HG02623 (cell line): Measurements from ENCODE around the gene OR8B3.
"Not testable (repeated sequence)": the region's sequence is repeated elsewhere in the genome, so short reads cannot be mapped to it uniquely, and the experiment has no call there.

Experiments
- ATAC-seq: cut with Tn5 transposase; IDR thresholded peaks from one replicate; pipeline ENCODE4 v1.9.1; 2021; ENCODE audit warnings: moderate library complexity; ENCODE audit not compliant: unreplicated experiment

Gene OR8B3, protein sequence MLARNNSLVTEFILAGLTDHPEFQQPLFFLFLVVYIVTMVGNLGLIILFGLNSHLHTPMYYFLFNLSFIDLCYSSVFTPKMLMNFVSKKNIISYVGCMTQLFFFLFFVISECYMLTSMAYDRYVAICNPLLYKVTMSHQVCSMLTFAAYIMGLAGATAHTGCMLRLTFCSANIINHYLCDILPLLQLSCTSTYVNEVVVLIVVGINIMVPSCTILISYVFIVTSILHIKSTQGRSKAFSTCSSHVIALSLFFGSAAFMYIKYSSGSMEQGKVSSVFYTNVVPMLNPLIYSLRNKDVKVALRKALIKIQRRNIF

DNA sequence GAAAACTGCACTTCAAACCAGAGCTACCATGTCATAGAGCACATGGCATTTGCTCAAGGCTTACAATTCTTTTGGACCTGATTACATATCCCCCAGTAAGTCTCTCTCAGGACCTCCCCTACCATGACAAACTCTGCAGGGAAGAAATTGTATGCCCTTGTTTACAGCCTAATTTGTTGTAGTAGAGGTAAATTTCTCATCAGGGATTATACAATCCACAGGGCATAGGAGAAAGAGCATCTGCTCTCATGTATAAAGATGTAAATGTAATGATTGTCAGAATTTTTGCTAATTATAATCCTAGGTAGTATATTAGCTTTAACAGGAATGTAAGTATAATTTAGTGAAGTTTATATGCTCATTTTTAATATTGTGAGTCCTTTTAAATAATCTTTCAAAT, at the start of gene OR8B3:
TSS of gene OR8B3 (minus strand) at position 101 of the 400 bp plus-strand sequence. CDS start 1,673 bp downstream, outside the sequence.
- ATAC-seq = no peak

DNA sequence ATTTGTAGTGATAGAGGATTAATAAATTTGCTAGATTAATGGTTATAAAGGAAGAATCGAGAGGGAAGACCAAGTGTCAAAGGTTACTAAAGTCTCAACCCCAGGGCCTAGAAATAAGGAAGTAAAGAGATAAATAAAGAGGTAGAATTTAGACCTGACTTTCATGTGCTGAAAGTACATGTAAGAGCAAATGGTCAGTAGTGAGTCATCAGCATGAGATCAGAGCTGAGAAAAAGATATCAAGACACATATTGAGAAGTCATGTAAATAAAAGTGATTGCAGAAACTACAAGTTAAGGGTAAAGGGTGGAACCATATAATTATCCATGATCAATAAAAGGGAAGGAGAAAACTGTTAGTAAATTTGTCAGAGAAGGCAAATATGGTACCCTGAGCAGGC, 48.1 kb upstream of the OR8B3 start:
- no peak for ATAC-seq

DNA sequence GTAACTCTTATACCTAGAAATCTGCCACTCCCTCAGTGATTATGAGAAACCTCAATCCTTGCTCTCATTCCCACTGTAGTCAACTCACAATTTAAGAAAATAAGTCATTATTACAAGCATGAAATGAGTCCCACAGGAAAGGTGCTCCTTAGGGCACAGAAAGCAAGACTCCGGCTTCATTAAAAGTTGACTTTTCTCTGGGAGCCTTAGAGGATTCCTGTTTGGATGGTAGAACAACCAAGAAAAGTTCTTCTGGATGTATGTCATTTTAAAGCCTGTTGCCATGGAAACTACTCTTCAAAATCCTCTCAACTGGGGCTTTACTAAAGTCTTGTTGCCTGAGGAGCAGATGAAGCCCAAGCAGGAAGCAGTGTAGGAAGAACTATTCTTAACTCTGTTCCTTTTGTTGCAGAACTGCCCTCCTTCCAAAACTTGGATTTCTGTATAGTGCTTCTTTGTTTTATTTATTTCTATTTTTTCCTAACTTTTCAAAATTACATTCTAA, 46.9 kb upstream of the OR8B3 start, which contains the start of gene OR8B8:
TSS of gene OR8B8 (minus strand) at position 51 of the 505 bp plus-strand sequence. CDS start 4,611 bp downstream, outside the sequence.
- ATAC-seq = no peak

DNA sequence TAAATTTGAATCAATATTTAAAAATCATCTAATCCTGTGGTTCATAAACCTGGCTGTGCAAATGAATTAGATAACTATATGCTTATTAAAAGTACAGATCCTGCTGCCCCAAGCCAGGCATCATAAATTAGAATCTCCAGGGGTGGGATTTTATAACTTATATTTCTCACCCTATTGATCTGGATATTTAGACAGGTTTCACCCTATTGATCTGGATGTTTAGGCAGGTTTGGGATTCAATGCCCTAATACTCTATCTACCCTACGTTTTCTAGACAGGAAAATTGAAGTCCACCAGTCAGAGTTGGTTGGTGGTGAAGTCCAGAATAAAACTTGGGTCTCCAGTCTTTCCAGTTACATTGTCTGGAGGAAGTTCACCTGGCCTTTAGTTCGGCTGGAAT, 44.0 kb upstream of the OR8B3 start:
- no peak for ATAC-seq

DNA sequence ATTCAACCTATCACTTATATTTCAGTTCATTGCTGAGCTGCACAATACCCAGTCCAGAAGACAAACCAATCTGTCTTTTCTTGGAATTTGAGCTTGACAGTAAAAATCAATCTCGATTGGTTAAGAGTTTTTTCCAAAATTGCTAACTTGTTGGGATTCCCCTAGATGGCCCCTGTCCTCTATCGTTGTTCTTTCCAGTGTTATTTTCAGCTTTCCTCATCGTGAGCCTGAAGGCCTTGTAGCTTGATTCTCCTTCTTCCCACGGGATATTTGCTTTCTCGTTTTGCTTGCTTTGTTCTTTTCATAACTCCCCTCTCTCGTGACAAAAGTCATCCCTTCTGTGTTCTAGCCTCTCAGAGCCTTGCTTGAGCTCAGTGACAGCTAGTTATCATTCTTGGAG, 43.6 kb upstream of the OR8B3 start:
- ATAC-seq = no peak

DNA sequence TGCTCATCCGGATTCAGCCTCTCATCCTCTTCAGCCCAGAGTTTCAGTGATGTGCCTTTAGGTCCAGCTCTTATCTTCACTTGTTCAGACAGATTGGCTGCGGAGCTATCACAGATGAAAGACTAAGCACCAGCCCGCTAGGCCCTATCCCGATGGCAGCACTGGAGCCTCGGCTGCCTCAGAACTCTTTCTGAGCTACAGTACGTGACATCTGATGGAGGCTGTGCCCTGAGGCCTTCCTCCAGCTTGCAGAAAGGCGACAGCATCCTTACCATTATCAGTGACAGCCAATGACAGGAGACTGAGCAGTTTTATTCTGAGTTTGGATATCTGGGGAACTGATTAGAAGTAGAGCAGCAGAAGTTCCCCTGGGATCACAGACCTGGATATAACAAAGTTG, 42.7 kb upstream of the OR8B3 start:
- ATAC-seq = no peak

DNA sequence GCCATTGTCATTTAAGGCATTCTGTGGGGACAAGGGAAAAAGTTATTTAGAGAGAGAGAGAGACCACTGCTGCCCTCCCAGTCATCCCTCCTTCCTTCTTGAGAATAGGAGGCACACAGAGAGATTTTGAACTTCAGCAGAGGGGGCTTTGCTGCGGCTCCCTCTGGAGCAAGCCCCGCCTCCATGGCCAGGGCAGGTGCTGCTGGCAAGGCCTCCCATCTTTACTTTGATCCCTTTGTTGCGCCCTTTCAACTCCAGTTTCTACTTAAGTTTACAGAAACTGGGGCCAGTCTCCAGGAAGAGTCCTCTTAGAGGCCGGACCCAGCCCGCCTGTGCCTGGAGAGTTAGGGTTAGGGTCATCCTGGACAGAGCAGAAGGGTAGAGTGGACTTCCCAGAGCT, 42.3 kb upstream of the OR8B3 start:
- ATAC-seq = no peak

DNA sequence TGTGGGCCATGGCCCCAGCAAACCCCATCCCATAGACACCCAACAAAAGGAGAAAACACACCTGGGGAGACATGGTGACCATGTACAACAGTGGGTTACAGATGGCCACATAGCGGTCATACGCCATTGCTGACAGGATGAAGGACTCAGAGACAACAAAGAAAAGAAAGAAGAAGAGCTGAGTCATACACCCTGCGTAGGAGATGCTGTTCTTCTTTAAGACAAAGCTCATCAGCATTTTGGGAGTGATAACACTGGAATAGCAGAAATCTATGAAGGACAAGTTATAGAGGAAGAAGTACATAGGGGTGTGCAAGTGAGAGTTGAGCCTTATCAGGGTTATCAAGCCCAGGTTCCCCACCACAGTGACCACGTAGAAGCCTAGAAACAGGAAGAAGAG, 41.8 kb upstream of the OR8B3 start:
- no peak for ATAC-seq

DNA sequence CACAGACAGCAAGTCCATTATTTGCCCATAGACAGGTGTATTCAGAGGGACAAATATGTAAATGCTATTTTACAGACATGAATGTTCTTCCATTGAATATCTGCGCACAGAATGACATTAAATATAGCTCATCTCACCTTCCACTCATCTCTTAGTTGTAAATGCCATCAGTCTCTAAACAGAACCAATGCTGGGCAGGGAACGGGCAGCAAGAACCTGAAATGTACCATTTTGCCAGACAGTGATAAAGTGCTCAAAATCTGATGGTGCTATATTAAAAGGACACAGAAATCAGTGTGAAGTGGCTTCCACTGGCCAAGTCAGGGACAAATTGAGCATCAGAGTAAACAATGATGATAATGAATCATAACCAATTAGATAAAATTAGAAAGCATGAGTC, 35.9 kb upstream of the OR8B3 start:
- ATAC-seq = no peak

DNA sequence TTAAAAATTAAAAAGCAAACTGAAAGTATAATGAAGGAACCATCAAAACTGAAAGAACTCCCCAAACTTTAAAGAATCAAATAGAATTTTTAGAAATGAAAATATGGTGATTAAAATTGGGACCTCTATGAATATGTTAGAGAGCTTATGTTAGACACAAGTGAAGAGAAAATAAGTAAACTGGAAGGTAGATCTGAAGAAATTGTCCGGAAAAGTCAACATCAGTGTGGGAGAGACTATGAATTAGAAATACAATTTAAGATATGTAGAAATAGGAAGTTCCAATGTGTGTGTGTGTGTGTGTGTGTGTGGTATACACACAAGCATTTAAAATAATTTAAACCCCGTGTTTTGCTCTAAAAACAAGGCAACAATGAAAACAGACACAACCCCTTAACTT, 30.8 kb upstream of the OR8B3 start:
- no peak for ATAC-seq

DNA sequence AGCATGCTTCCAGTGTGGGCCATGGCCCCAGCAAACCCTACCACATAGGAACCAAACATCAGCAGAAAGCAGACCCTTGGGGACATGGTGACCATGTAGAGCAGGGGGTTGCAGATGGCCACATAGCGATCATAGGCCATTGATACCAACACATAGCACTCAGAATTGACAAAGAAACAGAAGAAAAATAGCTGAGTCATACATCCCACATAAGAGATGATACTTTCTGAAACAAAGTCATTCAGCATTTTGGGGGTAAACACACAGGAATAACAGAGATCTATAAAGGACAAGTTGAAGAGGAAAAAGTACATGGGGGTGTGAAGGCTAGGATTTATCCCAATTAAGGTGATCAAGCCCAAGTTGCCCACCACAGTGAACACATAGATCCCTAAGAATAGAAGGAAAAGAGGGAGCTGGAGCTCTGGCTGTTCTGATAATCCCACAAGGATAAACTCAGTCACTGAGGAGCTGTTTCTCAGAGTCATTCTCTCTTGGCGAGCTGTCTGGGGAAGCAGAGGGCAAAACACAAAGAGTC, 25.6 kb upstream of the OR8B3 start, which contains the start of gene OR8B4:
TSS of gene OR8B4 (minus strand) at position 488 of the 538 bp plus-strand sequence. CDS start at position 488, 0 bp downstream.
- no peak for ATAC-seq

DNA sequence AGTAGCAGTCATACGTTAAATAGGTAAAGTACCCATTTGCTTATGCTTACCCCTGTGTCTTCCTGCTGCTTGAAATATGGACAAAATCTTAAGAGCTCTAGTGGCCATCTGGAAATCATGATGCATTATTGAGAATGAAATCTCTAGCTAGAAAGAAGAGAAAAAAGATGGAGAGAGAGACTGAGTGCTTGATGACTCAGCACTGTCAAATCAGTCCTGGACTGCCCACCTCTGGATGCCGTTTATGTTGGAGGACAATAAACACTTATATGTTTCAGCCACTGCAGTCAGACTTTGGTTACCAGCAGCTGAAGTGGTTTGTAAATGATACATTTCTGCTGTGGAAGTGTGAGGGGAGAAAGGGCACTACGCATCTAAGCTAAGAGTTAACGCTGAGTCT, 22.2 kb upstream of the OR8B3 start:
- ATAC-seq = no peak

DNA sequence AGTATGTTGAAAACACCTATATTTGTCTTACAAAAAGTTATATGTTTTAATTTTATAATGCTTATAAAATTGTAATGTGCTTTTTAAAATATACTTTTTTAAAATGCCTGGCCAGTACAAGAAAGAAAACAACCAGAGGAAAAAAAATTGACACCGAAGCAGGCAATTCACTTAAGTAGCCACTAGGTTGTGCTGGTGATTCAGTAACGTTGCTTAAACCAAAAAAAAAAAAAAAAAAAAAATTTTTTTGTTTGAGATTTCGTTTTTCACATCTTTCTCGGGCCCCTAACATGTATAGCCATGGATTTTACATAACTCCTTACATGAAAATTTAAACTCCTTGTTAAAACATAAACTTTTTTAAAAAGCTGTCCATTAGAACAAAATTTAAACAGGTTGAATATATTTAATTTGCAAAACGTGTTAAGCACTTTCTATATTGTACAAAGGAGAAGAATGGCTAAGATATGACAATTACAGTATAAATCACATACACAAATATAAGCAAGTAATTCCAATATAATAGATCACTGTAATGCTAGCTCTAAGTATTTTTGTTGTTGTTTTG, 16.6 kb upstream of the OR8B3 start:
- no peak for ATAC-seq

DNA sequence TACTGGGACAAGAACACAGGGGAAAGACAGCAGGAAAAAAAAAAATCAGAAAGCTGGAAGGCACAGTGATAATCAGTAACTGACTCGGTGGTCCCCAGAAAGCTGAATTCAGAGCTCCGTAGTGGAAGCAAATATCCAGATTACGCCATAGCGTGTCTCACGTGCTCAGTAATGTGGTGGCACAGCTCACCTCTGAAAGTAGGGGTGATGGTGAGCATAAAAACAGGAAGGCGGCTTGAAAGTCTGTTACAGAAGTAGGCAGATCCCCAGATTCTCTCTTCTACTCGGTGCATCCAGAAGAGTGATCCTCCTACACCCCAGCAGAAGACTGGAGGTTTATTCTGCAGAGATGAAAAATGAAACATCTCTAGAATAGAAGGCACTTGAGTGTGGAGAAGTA, 11.1 kb upstream of the OR8B3 start:
- ATAC-seq = no peak

DNA sequence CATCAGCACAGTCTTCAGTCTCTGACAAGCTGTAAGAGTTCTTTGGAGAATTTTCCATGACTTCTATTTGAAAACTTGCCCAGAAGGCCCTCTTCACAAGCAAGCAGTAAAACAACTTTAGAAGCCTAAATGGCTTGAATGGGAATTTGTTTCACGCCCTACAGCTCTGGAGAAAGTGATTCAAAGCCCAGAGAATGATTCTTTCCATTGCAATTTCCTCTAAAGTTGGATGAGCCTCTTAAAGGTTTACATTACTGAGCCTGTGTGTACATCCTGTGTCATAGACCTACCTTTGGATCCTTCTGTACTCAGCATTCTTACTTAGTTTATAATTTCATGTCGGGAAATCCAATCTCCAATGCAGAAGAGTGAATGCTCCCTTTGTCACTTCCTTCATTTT, 6.8 kb upstream of the OR8B3 start:
- ATAC-seq = no peak

DNA sequence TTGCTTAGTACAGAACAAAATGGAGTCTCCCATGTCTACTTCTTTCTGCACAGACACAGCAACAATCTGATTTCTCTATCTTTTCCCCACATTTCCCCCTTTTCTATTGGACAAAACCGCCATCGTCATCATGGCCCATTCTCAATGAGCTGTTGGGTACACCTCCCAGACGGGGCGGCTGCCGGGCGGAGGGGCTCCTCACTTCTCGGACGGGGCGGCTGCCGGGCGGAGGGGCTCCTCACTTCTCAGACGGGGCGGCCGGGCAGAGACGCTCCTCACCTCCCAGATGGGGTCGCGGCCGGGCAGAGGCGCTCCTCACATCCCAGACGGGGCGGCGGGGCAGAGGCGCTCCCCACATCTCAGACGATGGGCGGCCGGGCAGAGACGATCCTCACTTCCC, 4.4 kb upstream of the OR8B3 start:
- not testable (repeated sequence) for ATAC-seq

DNA sequence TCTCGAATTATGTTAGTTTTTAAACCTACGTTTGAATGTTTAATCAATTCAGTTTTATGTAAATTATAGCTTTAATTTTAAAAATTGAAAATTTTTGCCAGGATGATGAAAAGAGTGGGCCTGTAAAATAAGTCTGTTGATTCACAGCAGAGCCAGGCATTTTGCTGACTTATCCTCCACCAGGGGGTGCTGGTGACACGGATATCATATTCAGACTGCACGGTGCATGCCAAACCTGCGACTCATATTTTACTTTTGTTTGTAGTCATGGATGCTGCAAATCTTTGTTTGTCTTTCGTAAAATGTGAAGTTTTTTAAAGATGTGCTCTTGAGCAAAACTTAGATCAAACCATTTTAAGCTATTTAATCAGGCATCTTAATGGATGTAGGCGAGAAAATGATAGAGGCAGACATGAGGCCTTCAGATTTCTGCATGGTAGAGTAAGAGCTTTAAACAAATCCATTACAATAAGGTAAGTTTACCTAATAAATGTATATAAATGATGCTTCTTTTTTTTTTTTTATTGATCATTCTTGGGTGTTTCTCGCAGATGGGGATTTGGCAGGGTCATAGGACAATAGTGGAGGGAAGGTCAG, 3.6 kb upstream of the OR8B3 start:
- ATAC-seq = peak; percentile 87

DNA sequence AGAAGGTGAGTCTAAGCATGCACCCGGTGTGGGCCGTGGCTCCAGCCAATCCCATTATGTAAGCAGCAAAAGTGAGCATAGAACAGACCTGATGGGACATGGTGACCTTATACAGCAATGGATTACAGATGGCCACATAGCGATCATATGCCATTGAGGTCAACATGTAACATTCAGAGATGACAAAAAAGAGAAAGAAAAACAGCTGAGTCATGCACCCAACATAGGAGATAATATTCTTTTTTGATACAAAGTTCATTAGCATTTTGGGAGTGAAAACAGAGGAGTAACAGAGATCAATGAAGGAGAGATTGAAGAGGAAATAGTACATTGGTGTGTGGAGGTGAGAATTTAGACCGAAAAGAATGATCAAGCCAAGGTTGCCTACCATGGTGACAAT, 2.0 kb downstream of the OR8B3 start:
- ATAC-seq = not testable (repeated sequence)

DNA sequence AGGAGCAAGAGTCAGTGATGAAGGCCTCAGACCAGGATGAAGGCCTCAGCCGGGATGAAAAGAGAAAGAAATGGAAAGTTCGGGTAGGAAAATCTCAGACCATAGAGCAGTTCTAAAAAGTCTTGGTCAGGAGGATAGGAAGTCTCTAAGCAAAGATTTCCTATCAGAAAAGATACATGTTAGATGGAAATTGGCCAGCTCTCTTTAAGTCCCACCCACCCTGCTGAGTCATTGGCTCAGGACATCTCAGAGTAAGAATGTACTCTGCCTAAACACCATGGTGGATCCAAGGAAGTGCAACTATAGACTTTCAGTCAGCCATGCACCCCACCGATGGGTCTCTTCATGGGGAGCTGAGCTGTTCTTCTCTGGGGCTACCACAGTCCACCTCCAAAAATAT, 4.4 kb downstream of the OR8B3 start:
- ATAC-seq = no peak

DNA sequence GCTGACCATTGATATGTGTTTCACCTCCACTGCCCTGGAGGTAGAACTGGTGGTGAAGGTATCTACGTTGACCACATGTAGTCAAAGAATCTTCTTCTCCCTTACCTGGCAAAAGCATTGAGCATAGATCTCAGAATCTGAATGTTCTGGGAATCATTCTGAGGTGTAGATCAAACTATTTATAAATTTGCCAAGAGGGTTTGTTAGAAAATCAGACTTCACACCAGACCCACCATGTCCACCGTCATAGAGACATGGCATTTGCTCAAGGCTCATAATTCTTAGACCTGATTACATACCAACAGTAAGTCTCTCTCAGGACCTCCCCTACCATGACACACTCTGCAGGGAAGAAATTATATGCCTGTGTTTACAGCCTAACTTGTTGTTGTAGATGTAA, 14.4 kb downstream of the OR8B3 start, which contains the start of gene OR8B2:
TSS of gene OR8B2 (minus strand) at position 101 of the 400 bp plus-strand sequence. CDS start 1,156 bp downstream, outside the sequence.
- no peak for ATAC-seq

DNA sequence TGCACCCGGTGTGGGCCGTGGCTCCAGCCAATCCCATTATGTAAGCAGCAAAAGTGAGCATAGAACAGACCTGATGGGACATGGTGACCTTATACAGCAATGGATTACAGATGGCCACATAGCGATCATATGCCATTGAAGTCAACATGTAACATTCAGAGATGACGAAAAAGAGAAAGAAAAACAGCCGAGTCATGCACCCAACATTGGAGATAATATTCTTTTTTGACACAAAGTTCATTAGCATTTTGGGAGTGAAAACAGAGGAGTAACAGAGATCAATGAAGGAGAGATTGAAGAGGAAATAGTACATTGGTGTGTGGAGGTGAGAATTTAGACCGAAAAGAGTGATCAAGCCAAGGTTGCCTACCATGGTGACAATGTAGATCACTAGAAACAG, 16.0 kb downstream of the OR8B3 start:
- ATAC-seq = not testable (repeated sequence)

DNA sequence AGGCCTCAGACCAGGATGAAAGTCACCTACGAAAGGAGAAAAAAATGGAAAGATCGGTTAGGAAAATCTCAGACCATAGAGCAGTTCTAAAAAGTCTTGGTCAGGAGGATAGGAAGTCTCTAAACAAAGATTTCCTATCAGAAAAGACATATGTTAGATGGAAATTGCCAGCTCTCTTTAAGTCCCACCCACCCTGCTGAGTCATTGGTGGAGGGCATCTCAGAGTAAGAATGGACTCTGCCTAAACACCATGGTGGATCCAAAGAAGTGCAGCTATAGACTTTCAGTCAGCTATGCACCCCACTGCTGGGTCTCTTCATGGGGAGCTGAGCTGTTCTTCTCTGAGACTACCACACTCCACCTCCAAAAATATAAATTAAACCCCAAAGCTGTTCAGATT, 18.2 kb downstream of the OR8B3 start:
- no peak for ATAC-seq
